HCT116 (cell line): ENCODE measurements around the gene HCST. TPM values are rescaled to one million over a fixed set of nuclear protein-coding genes. Genes with fewer than 3 reads are reported as not detected.

ENCODE experiments used
- ATAC-seq: fragments of 200-7000 bp; cut with Tn5 transposase; 2 replicates; pipeline ENCODE4 v1.9.1; 2020; ENCODE audit warnings: mild to moderate bottlenecking, moderate library complexity
- BruUV-seq: library from RNA; stranded (reverse); fragments of 400-500 nt; replicated peaks from 2 replicates; lab custom pipeline; 2021; lab: Mats Ljungman, UMichigan
- CTCF ChIA-PET: fragments of 300-600 bp; sonication (Branson Sonifier 250); formaldehyde crosslinking; loops from one replicate; lab custom pipeline; 2021; ENCODE audit warnings: antibody characterized with exemption; lab: Charles Lee
- POLR2A ChIA-PET: fragments of 300-600, 350-600 bp; sonication (Branson Sonifier 250); formaldehyde crosslinking; loops from one replicate; lab custom pipeline; 2021; ENCODE audit warnings: antibody characterized with exemption; lab: Charles Lee
- RAD21 ChIA-PET, 2 experiments: fragments of 300-600 bp; sonication (Branson Sonifier 250); formaldehyde crosslinking; loops; one replicate each; lab custom pipeline; 2023; ENCODE audit warnings: low total read pairs in 2 of 2; ENCODE audit not compliant: uncharacterized antibody in 2 of 2, unreplicated experiment in 2 of 2, low non-redundant PET in 1 of 2; lab: Charles Lee
- DNase-seq: peaks from one replicate; pipeline ENCODE4 v3.0.0-alpha.2; 2010; ENCODE audit warnings: low read depth, low spot score
- H2AFZ ChIP-seq: fragments of 200-600 bp; shearing (Covaris generic), sonication (generic); 2 replicates; pipeline ENCODE4 v1.6.1; 2017; ENCODE audit warnings: low read depth, mixed run types, mixed read lengths, antibody characterized with exemption, low read length; ENCODE audit not compliant: poor library complexity, severe bottlenecking
- H3K27ac ChIP-seq: 2 replicates; pipeline ENCODE4 v1.5.1; 2012; ENCODE audit warnings: low read depth, low read length
- H3K27me3 ChIP-seq: fragments of 200-600 bp; sonication (generic); 2 replicates; pipeline ENCODE4 v1.6.1; 2016; ENCODE audit warnings: mixed run types, low read length, mixed read lengths; ENCODE audit not compliant: insufficient read depth
- H3K36me3 ChIP-seq, 2 experiments: fragments of 200-500 bp in 1 of 2; fragments of 200-600 bp in 1 of 2; sonication (Bioruptor generic) in 1 of 2; sonication (generic) in 1 of 2; 2 replicates each; pipeline versions ENCODE4 v1.5.1 to v1.6.1; 2014 to 2016; ENCODE audit warnings: low read length in 2 of 2, inconsistent platforms in 1 of 2, mixed read lengths in 1 of 2, mixed run types in 1 of 2; ENCODE audit not compliant: insufficient read depth in 2 of 2, control insufficient read depth in 1 of 2
- H3K4me1 ChIP-seq, 2 experiments: fragments of 200-600 bp in 1 of 2; sonication (generic) in 1 of 2; 2 replicates each; pipeline versions ENCODE4 v1.5.1 to v1.6.1; 2012 to 2017; ENCODE audit warnings: low read length in 2 of 2, inconsistent platforms in 1 of 2, mild to moderate bottlenecking in 1 of 2, mixed read lengths in 1 of 2, mixed run types in 1 of 2, moderate library complexity in 1 of 2; ENCODE audit not compliant: insufficient read depth in 2 of 2, control insufficient read depth in 1 of 2
- H3K4me2 ChIP-seq: fragments of 200-600 bp; sonication (generic); 2 replicates; pipeline ENCODE4 v1.6.1; 2017; ENCODE audit warnings: mixed run types, low read length, mixed read lengths
- H3K4me3 ChIP-seq, 2 experiments: fragments of 200-600 bp in 1 of 2; sonication (generic) in 1 of 2; replicated peaks in 1 of 2; 2 replicates each; pipeline ENCODE4 v1.5.1; 2011 to 2016; ENCODE audit warnings: low read length in 2 of 2, control low read depth in 1 of 2, low read depth in 1 of 2, mild to moderate bottlenecking in 1 of 2, mixed read lengths in 1 of 2, mixed run types in 1 of 2
- H3K79me2 ChIP-seq: fragments of 200-600 bp; sonication (generic); 2 replicates; pipeline ENCODE4 v1.6.1; 2017; ENCODE audit warnings: mild to moderate bottlenecking, mixed run types, low read length, moderate library complexity, mixed read lengths; ENCODE audit not compliant: insufficient read depth
- H3K9ac ChIP-seq: fragments of 200-600 bp; sonication (generic); 2 replicates; pipeline ENCODE4 v1.6.1; 2016; ENCODE audit warnings: low read length, mixed read lengths
- H3K9me2 ChIP-seq: fragments of 200-600 bp; sonication (generic), shearing (Covaris generic); 2 replicates; pipeline ENCODE4 v1.6.1; 2017; ENCODE audit warnings: mixed run types, mild to moderate bottlenecking, moderate library complexity; ENCODE audit not compliant: insufficient read depth
- H3K9me3 ChIP-seq, 2 experiments: fragments of 200-500 bp in 1 of 2; fragments of 200-600 bp in 1 of 2; sonication (Bioruptor generic) in 1 of 2; sonication (generic) in 1 of 2; 2 replicates each; pipeline ENCODE4 v1.6.1; 2014 to 2017; ENCODE audit warnings: low read length in 2 of 2, mixed read lengths in 2 of 2, inconsistent platforms in 1 of 2, low read depth in 1 of 2, mild to moderate bottlenecking in 1 of 2, mixed run types in 1 of 2, moderate library complexity in 1 of 2; ENCODE audit not compliant: control insufficient read depth in 1 of 2, insufficient read depth in 1 of 2
- H4K20me1 ChIP-seq: fragments of 200-600 bp; sonication (generic), shearing (Covaris generic); 2 replicates; pipeline ENCODE4 v1.6.1; 2017; ENCODE audit warnings: mixed run types, mild to moderate bottlenecking, moderate library complexity; ENCODE audit not compliant: insufficient read depth
- ATF3 ChIP-seq: IDR thresholded peaks from 2 replicates; pipeline ENCODE4 v1.6.1; 2012
- CBX3 ChIP-seq: IDR thresholded peaks from 2 replicates; pipeline ENCODE4 v1.6.1; 2012; ENCODE audit warnings: low read depth
- CEBPB ChIP-seq: IDR thresholded peaks from 2 replicates; pipeline ENCODE4 v1.6.1; 2012; ENCODE audit warnings: low read depth
- CTCF ChIP-seq, 3 experiments: fragments of 200-600 bp in 1 of 3; sonication (generic) in 1 of 3; IDR thresholded peaks in 2 of 3; conservative IDR thresholded peaks in 1 of 3; 2 replicates each; pipeline ENCODE4 v1.5.1; 2012 to 2017; ENCODE audit warnings: low read depth in 2 of 3, low read length in 2 of 3, antibody characterized with exemption in 1 of 3, borderline replicate concordance in 1 of 3, control low read depth in 1 of 3, mild to moderate bottlenecking in 1 of 3, mixed read lengths in 1 of 3, mixed run types in 1 of 3, moderate library complexity in 1 of 3; ENCODE audit not compliant: insufficient read depth in 1 of 3
- EGR1 ChIP-seq: IDR thresholded peaks from 2 replicates; pipeline ENCODE4 v1.6.1; 2012; ENCODE audit warnings: low read depth
- ELF1 ChIP-seq: IDR thresholded peaks from 2 replicates; pipeline ENCODE4 v1.6.1; 2012; ENCODE audit warnings: low read depth, borderline replicate concordance
- FOSL1 ChIP-seq: IDR thresholded peaks from 2 replicates; pipeline ENCODE4 v1.6.1; 2012; ENCODE audit warnings: low read depth
- MAX ChIP-seq: IDR thresholded peaks from 2 replicates; pipeline ENCODE4 v1.6.1; 2012
- POLR2A ChIP-seq: IDR thresholded peaks from 2 replicates; pipeline ENCODE4 v1.7.0; 2011; ENCODE audit warnings: borderline replicate concordance; ENCODE audit not compliant: insufficient read depth, insufficient read length; ENCODE audit errors: extremely low read depth
- POLR2AphosphoS5 ChIP-seq: IDR thresholded peaks from 2 replicates; pipeline ENCODE4 v1.6.1; 2011; ENCODE audit warnings: mild to moderate bottlenecking, low read depth, low read length, moderate library complexity
- RAD21 ChIP-seq: IDR thresholded peaks from 2 replicates; pipeline ENCODE4 v1.6.1; 2012; ENCODE audit warnings: low read depth, mild to moderate bottlenecking
- REST ChIP-seq: IDR thresholded peaks from 2 replicates; pipeline ENCODE4 v1.6.1; 2012; ENCODE audit warnings: low read depth
- SIN3A ChIP-seq: IDR thresholded peaks from 2 replicates; pipeline ENCODE4 v1.6.1; 2012; ENCODE audit warnings: low read depth
- TCF7L2 ChIP-seq: IDR thresholded peaks from 2 replicates; pipeline ENCODE4 v1.7.0; 2011; ENCODE audit warnings: borderline replicate concordance, inconsistent platforms; ENCODE audit not compliant: insufficient read depth, insufficient read length; ENCODE audit errors: extremely low read depth
- ZFX ChIP-seq: fragments of 450-650 bp; IDR thresholded peaks from 2 replicates; pipeline ENCODE4 v1.6.1; 2017
- ZNF274 ChIP-seq: fragments of 200-500 bp; sonication (Bioruptor generic); IDR thresholded peaks from 2 replicates; pipeline ENCODE4 v1.6.1; 2014; ENCODE audit warnings: mild to moderate bottlenecking, low read depth, low read length, inconsistent platforms
- intact Hi-C: fragments of 100-400 bp; cut with micrococcal nuclease; formaldehyde crosslinking; loops from 2 replicates; pipeline ENCODE4 v1.10.0; 2022
- total RNA-seq: library from RNA; stranded (reverse); gene quantifications from one replicate; pipeline ENCODE4 v1.2.1, GENCODE V29; 2021; ENCODE audit not compliant: unreplicated experiment

Gene HCST
- total RNA-seq, 1 experiment from 2014 or later = 1.2 TPM

GRCh38 chr19:35929876-35930275, 27.5 kb downstream of the HCST start:
- H3K27me3 ChIP-seq = no peaks in the 10 kb centered on the region
- no TSS peak for BruUV-seq
- TF ChIP-seq MAX (no peak), POLR2AphosphoS5 (no peak), ZNF274 (no peak), FOSL1 (no peak), ATF3 (no peak), TCF7L2 (no peak), CBX3 (no peak), RAD21 (no peak), SIN3A (no peak), ELF1 (no peak), POLR2A (no peak), CEBPB (no peak), EGR1 (no peak), CTCF (IDR thresholded peaks at IDR 0.05 in 2 of 3, conservative IDR thresholded peaks at IDR 0.05 in 1 of 3; ENCODE audit: borderline replicate concordance in 1 of 3, insufficient read depth in 1 of 3, low read depth in 2 of 3, low read length in 2 of 3) (no peak), ZFX (no peak), REST (no peak)
- TF ChIP-seq, all 23 proteins: peak for 0
- H3K36me3 ChIP-seq = no peaks in the 10 kb centered on the region
- peaks cover 5 to 14% of the 10 kb centered on the region in 2 experiments; a peak in 3 of 4 replicates for H3K4me1 ChIP-seq
- ChIA-PET RAD21 (no interaction called here), POLR2A (no interaction called here), CTCF (no interaction called here)
- no peaks in the 10 kb centered on the region for H3K9me3 ChIP-seq
- H3K4me2 ChIP-seq = no peak overlapping the region
- no peak overlapping the region for H3K9ac ChIP-seq
- ATAC-seq (no peak), DNase-seq (no peak)
- no peak overlapping the region for H3K27ac ChIP-seq
- H4K20me1 ChIP-seq = no peaks in the 10 kb centered on the region
- no peaks in the 10 kb centered on the region for H3K9me2 ChIP-seq
- intact Hi-C loops = loop anchor here (10.0 kb wide), 1 partner anchor 385 kb away; the partner anchor contains the start of gene TMEM147
- no peaks in the 10 kb centered on the region for H3K79me2 ChIP-seq
- H3K4me3 ChIP-seq = no peak overlapping the region
- H2AFZ ChIP-seq = peak overlapping the region; percentile 85
